Sigmoid colon (tissue), 4 donors: ENCODE results near the gene TBC1D1.

Source experiments
- POLR2A ChIP-seq, 2 donors: fragments of 450-650 bp; IDR thresholded peaks; one replicate each; pipeline ENCODE4 v1.6.1; 2016; ENCODE audit warnings: antibody characterized with exemption in 2 of 2, mild to moderate bottlenecking in 2 of 2, moderate library complexity in 2 of 2
- POLR2AphosphoS5 ChIP-seq, 4 donors: sonication (generic); formaldehyde crosslinking; IDR thresholded peaks; one replicate each; pipeline ENCODE4 v1.6.1; 2017; ENCODE audit warnings: antibody characterized with exemption in 4 of 4
- TF ChIP-seq, protein P1 (sequence below), 4 experiments: fragments of 450-650 bp in 3 of 4; fragments of 200-600 bp in 1 of 4; IDR thresholded peaks; one replicate each; pipeline ENCODE4 v1.5.1; 2016 to 2019; ENCODE audit warnings: antibody characterized with exemption in 4 of 4, mild to moderate bottlenecking in 3 of 4, moderate library complexity in 2 of 4

DNA sequence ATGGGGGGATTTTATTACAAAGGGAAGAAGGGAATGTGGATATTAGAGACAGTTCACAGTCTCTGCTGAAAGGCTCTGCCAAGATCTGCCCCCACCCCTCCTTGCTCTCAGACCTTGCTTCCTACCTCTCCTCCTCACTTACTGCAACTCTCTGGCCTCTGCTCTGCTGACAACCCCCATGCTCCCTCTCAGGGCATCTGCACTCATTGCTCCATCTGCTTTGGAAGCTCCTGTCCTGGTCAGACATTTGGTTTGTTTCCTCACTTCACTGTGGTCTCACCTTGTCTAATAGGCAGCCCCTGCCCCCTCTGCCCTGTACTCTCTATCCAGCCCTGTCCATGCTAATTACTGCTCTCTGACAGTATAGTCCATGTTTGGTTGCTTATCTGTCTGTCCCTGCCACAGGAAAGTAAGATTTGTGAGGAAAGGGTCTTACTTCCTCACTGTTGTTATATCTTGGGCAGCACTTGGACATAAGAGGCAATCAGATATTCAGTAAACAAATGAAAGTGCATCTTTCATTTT, 258.6 kb downstream of the TBC1D1 start:
- TF ChIP-seq, protein P1, sequence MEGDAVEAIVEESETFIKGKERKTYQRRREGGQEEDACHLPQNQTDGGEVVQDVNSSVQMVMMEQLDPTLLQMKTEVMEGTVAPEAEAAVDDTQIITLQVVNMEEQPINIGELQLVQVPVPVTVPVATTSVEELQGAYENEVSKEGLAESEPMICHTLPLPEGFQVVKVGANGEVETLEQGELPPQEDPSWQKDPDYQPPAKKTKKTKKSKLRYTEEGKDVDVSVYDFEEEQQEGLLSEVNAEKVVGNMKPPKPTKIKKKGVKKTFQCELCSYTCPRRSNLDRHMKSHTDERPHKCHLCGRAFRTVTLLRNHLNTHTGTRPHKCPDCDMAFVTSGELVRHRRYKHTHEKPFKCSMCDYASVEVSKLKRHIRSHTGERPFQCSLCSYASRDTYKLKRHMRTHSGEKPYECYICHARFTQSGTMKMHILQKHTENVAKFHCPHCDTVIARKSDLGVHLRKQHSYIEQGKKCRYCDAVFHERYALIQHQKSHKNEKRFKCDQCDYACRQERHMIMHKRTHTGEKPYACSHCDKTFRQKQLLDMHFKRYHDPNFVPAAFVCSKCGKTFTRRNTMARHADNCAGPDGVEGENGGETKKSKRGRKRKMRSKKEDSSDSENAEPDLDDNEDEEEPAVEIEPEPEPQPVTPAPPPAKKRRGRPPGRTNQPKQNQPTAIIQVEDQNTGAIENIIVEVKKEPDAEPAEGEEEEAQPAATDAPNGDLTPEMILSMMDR (IDR thresholded peaks at IDR 0.05): no peak
- TF ChIP-seq POLR2AphosphoS5 (IDR thresholded peaks at IDR 0.05) (no peak), POLR2A (IDR thresholded peaks at IDR 0.05) (no peak)
